Central memory CD8-positive, alpha-beta T cell (primary cell): ENCODE data around the gene RGS9.
"Not testable (repeated sequence)": the region's sequence is repeated elsewhere in the genome, so short reads cannot be mapped to it uniquely, and the experiment has no call there.

ENCODE experiments used
- ATAC-seq: fragments of 150-1000 bp; cut with Tn5 transposase; replicated peaks from 2 replicates; pipeline ENCODE4 v1.10.0; 2022; ENCODE audit warnings: mild to moderate bottlenecking, moderate FRiP score, moderate number of reproducible peaks; ENCODE audit not compliant: poor library complexity, severe bottlenecking; ENCODE audit errors: extremely low read depth
- DNase-seq, 2 donors: peaks; one replicate each; pipeline ENCODE4 v3.0.0; 2021; ENCODE audit warnings: low spot score in 2 of 2
- H3K27ac Mint-ChIP-seq: one replicate; pipeline ENCODE4 v1.8.0; 2022; ENCODE audit warnings: low read depth, mild to moderate bottlenecking, moderate library complexity, mixed read lengths
- H3K27me3 Mint-ChIP-seq: one replicate; pipeline ENCODE4 v1.8.0; 2022; ENCODE audit warnings: mixed read lengths
- H3K36me3 Mint-ChIP-seq: one replicate; pipeline ENCODE4 v1.8.0; 2022; ENCODE audit warnings: mild to moderate bottlenecking, moderate library complexity, mixed read lengths; ENCODE audit not compliant: insufficient read depth
- H3K4me1 Mint-ChIP-seq: one replicate; pipeline ENCODE4 v1.8.0; 2022; ENCODE audit warnings: mixed read lengths
- H3K4me3 Mint-ChIP-seq: one replicate; pipeline ENCODE4 v1.8.0; 2022; ENCODE audit warnings: mild to moderate bottlenecking, moderate library complexity, mixed read lengths
- H3K9me3 Mint-ChIP-seq: one replicate; pipeline ENCODE4 v1.8.0; 2022; ENCODE audit warnings: mixed read lengths

RGS9 gene

GRCh38 chr17:65196617-65197016 is 59.4 kb downstream of the RGS9 start:
- ATAC-seq, result no peak
- Mint-ChIP-seq H3K4me3 (no peak overlapping the region), H3K27me3 (no peaks in the 10 kb centered on the region), H3K36me3 (peaks cover 5% of the 10 kb centered on the region), H3K4me1 (peaks cover 5% of the 10 kb centered on the region), H3K27ac (no peak overlapping the region), H3K9me3 (no peaks in the 10 kb centered on the region)
- DNase-seq, result no peak

GRCh38 chr17:65197201-65197600 is 60.0 kb downstream of the RGS9 start:
- DNase-seq, result no peak
- Mint-ChIP-seq H3K4me3 (no peak overlapping the region), H3K4me1 (peaks cover 5% of the 10 kb centered on the region), H3K27ac (no peak overlapping the region), H3K9me3 (no peaks in the 10 kb centered on the region), H3K36me3 (peaks cover 3% of the 10 kb centered on the region), H3K27me3 (no peaks in the 10 kb centered on the region)
- no peak for ATAC-seq

- peaks cover 3% of the 10 kb centered on the region for H3K36me3 Mint-ChIP-seq
- DNase-seq (peak in 1 of 2 donors; percentile 24), ATAC-seq (no peak)
- H3K4me3 Mint-ChIP-seq, result no peak overlapping the region
- H3K27ac Mint-ChIP-seq, result no peak overlapping the region
- no peaks in the 10 kb centered on the region for H3K9me3 Mint-ChIP-seq
- peaks cover 5% of the 10 kb centered on the region for H3K4me1 Mint-ChIP-seq
- no peaks in the 10 kb centered on the region for H3K27me3 Mint-ChIP-seq
These were observed 61.6 kb downstream of the RGS9 start for GRCh38 chr17:65198653-65199382.

GRCh38 chr17:65201331-65201730 is 64.2 kb downstream of the RGS9 start:
- H3K27me3 Mint-ChIP-seq, result no peaks in the 10 kb centered on the region
- ATAC-seq, result no peak
- no peaks in the 10 kb centered on the region for H3K9me3 Mint-ChIP-seq
- peaks cover 5% of the 10 kb centered on the region for H3K4me1 Mint-ChIP-seq
- H3K27ac Mint-ChIP-seq, result no peak overlapping the region
- no peak for DNase-seq
- no peak overlapping the region for H3K4me3 Mint-ChIP-seq
- H3K36me3 Mint-ChIP-seq, result peaks cover 1% of the 10 kb centered on the region

GRCh38 chr17:65202844-65203571 is 65.8 kb downstream of the RGS9 start:
- Mint-ChIP-seq H3K27ac (no peak overlapping the region), H3K4me1 (peaks cover 5% of the 10 kb centered on the region), H3K36me3 (peaks cover 6% of the 10 kb centered on the region), H3K4me3 (no peak overlapping the region), H3K9me3 (no peaks in the 10 kb centered on the region), H3K27me3 (no peaks in the 10 kb centered on the region)
- no peak for ATAC-seq
- DNase-seq, result no peak

GRCh38 chr17:65204001-65204400 is 66.8 kb downstream of the RGS9 start:
- Mint-ChIP-seq H3K4me3 (no peak overlapping the region), H3K4me1 (no peaks in the 10 kb centered on the region), H3K9me3 (no peaks in the 10 kb centered on the region), H3K27me3 (no peaks in the 10 kb centered on the region), H3K36me3 (peaks cover 6% of the 10 kb centered on the region), H3K27ac (no peak overlapping the region)
- no peak for ATAC-seq
- no peak for DNase-seq

GRCh38 chr17:65205655-65206054 is 68.5 kb downstream of the RGS9 start:
- H3K9me3 Mint-ChIP-seq, result no peaks in the 10 kb centered on the region
- no peaks in the 10 kb centered on the region for H3K27me3 Mint-ChIP-seq
- peaks cover 6% of the 10 kb centered on the region for H3K36me3 Mint-ChIP-seq
- no peak overlapping the region for H3K4me3 Mint-ChIP-seq
- H3K27ac Mint-ChIP-seq, result no peak overlapping the region
- DNase-seq (no peak), ATAC-seq (no peak)
- H3K4me1 Mint-ChIP-seq, result no peaks in the 10 kb centered on the region

- H3K36me3 Mint-ChIP-seq, H3K4me1 Mint-ChIP-seq, H3K27ac Mint-ChIP-seq, DNase-seq, H3K27me3 Mint-ChIP-seq, ATAC-seq, H3K4me3 Mint-ChIP-seq, H3K9me3 Mint-ChIP-seq: not testable (repeated sequence)
These were observed 70.3 kb downstream of the RGS9 start for GRCh38 chr17:65207448-65207847.

- Mint-ChIP-seq H3K4me1 (no peaks in the 10 kb centered on the region), H3K4me3 (no peak overlapping the region), H3K36me3 (peaks cover 8% of the 10 kb centered on the region), H3K9me3 (no peaks in the 10 kb centered on the region), H3K27me3 (no peaks in the 10 kb centered on the region), H3K27ac (no peak overlapping the region)
- no peak for DNase-seq
- no peak for ATAC-seq
These were observed 71.5 kb downstream of the RGS9 start for GRCh38 chr17:65208717-65209116.

- no peaks in the 10 kb centered on the region for H3K4me1 Mint-ChIP-seq
- ATAC-seq (no peak), DNase-seq (no peak)
- H3K4me3 Mint-ChIP-seq, result no peak overlapping the region
- no peaks in the 10 kb centered on the region for H3K9me3 Mint-ChIP-seq
- no peaks in the 10 kb centered on the region for H3K27me3 Mint-ChIP-seq
- H3K36me3 Mint-ChIP-seq, result no peaks in the 10 kb centered on the region
- H3K27ac Mint-ChIP-seq, result no peak overlapping the region
These were observed 81.1 kb downstream of the RGS9 start for GRCh38 chr17:65218261-65218660.

- ATAC-seq (no peak), DNase-seq (no peak)
- Mint-ChIP-seq H3K27ac (no peak overlapping the region), H3K27me3 (no peaks in the 10 kb centered on the region), H3K9me3 (no peaks in the 10 kb centered on the region), H3K36me3 (no peaks in the 10 kb centered on the region), H3K4me1 (no peaks in the 10 kb centered on the region), H3K4me3 (no peak overlapping the region)
These were observed 82.0 kb downstream of the RGS9 start for GRCh38 chr17:65219124-65219523.

- ATAC-seq (no peak), DNase-seq (no peak)
- H3K36me3 Mint-ChIP-seq, result no peaks in the 10 kb centered on the region
- H3K4me3 Mint-ChIP-seq, result no peak overlapping the region
- no peaks in the 10 kb centered on the region for H3K4me1 Mint-ChIP-seq
- no peaks in the 10 kb centered on the region for H3K9me3 Mint-ChIP-seq
- no peaks in the 10 kb centered on the region for H3K27me3 Mint-ChIP-seq
- no peak overlapping the region for H3K27ac Mint-ChIP-seq
These were observed 82.5 kb downstream of the RGS9 start for GRCh38 chr17:65219707-65220106.

GRCh38 chr17:65220732-65221131 is 83.6 kb downstream of the RGS9 start:
- Mint-ChIP-seq H3K9me3 (no peaks in the 10 kb centered on the region), H3K4me3 (no peak overlapping the region), H3K36me3 (no peaks in the 10 kb centered on the region), H3K27ac (no peak overlapping the region), H3K4me1 (no peaks in the 10 kb centered on the region), H3K27me3 (no peaks in the 10 kb centered on the region)
- no peak for ATAC-seq
- DNase-seq, result no peak
